ENCODE data around the gene GTPBP1. TPM values are rescaled to one million over a fixed set of nuclear protein-coding genes. Genes with fewer than 3 reads are reported as not detected.
A peak's percentile ranks its signal among the peaks of the same experiment; 100 is the strongest.

GTPBP1 gene
- polyA plus RNA-seq, 1 donor from 2014 or later = 46.7 TPM

DNA sequence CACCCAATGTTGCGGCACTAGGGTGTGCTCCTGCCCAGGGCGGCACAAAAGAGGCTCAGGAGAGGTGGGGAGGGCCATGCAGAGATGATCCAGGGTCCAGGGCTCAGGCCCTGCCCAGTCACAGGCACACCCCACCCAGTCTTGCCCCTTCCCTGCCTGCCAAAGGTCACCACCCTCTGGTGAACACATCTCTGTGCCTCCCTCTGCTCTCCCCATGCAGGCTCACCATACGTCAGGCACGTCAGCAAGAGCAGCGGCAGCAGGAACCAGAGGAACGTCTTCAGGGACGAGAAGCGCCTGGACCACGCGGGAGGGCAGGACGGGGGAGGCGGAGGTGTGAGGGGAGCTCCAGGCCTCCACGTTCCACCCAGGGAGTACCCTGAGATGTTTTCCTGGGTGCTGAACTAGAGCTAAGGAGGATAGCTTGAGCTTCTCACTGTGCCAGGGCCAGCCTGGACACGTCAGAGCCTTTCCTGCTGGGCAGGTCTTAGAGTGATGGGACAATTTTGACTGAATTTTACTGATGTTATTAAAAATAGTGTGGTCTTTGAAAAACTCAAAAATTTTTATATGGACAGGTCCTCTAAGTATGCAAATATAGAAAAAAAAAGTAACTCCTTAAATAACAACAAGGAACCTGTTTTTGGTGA lies 42.9 kb downstream of the GTPBP1 start:
- Mint-ChIP-seq H3K4me3 (peak overlapping the region in 2 of 4 donors; percentile 3 to 55), H3K36me3 (peaks cover 10% of the 10 kb centered on the region), H3K4me1 (peaks cover 16 to 23% (median 18%) of the 10 kb centered on the region in 3 donors), H3K27ac (peak overlapping the region; percentile 19 to 96 (median 67)), H3K9me3 (no peaks in the 10 kb centered on the region), H3K27me3 (no peaks in the 10 kb centered on the region)

DNA sequence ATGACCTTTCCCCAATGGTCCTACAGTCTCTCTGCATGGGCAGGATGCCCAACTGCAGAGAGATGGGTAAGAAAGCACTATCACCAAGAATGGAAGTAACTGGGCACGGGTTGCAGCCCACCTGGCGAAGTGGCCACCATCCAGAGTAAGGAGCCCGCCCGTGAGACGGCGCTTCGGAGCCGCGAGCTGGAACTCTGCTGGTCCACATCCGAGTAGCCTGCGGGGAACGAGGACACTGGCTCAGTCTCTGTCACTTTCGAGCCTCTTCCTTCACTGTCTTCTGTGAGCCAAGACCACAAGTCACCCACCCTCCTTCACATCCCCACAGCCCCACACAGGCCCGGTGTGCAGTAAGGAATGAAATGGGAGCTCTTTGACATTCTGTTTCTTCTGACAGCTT lies 44.4 kb downstream of the GTPBP1 start:
- Mint-ChIP-seq H3K4me1 (peaks cover 22 to 29% (median 28%) of the 10 kb centered on the region in 3 donors), H3K27ac (peak overlapping the region; percentile 86 to 96 (median 91)), H3K36me3 (peaks cover 10% of the 10 kb centered on the region), H3K27me3 (no peaks in the 10 kb centered on the region), H3K4me3 (peak overlapping the region in 3 of 4 donors; percentile 48 to 75 (median 72)), H3K9me3 (no peaks in the 10 kb centered on the region)

DNA sequence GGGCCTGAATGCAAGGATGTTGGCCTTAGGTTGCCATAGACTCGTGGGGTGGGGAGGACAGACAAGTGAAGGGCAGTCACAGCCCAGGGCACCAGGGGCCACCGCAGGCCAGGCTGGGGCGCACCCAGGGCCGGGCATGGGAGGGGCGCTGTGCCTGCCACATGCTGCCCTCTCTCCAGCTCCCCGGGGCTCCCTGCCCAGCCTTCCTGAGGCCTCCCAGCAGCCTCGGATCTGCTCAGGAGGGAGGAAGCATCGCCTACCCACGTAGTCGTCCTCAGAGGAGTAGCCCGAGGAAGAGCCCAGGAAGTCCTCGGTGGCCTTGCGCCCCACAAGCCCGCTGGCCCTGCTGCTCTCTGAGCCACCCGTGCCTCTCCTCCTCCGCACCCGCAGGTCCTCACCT lies 44.9 kb downstream of the GTPBP1 start:
- peak overlapping the region in 3 of 4 donors; percentile 48 to 97 (median 95) for H3K4me3 Mint-ChIP-seq
- H3K27ac Mint-ChIP-seq = peak overlapping the region in 2 of 3 donors; percentile 96 to 98
- peaks cover 10% of the 10 kb centered on the region for H3K36me3 Mint-ChIP-seq
- peaks cover 22 to 30% (median 29%) of the 10 kb centered on the region in 3 donors for H3K4me1 Mint-ChIP-seq
- no peaks in the 10 kb centered on the region for H3K9me3 Mint-ChIP-seq
- H3K27me3 Mint-ChIP-seq = no peaks in the 10 kb centered on the region

DNA sequence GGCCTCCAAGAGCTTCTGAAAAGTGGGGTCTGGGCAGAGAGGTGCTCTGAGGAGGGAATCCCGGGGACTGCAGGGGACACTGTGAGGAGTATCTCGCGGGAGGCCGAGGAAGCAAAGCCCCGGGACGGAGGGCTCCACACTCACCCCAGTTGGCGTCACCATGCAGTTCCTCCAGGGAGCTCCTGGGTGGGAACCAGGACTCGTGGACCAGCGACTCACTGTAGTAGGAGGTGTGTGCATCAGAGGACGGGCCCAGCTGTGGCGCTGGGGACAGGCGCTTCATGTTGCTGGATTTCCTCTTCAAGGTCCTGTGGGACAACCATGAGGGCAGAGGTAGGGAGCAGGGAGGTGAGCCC lies 45.3 kb downstream of the GTPBP1 start:
- peaks cover 22 to 30% (median 29%) of the 10 kb centered on the region in 3 donors for H3K4me1 Mint-ChIP-seq
- peaks cover 10% of the 10 kb centered on the region for H3K36me3 Mint-ChIP-seq
- peak overlapping the region; percentile 84 to 99 (median 96) for H3K4me3 Mint-ChIP-seq
- peak overlapping the region; percentile 96 to 100 (median 98) for H3K27ac Mint-ChIP-seq
- no peaks in the 10 kb centered on the region for H3K9me3 Mint-ChIP-seq
- H3K27me3 Mint-ChIP-seq = no peaks in the 10 kb centered on the region

DNA sequence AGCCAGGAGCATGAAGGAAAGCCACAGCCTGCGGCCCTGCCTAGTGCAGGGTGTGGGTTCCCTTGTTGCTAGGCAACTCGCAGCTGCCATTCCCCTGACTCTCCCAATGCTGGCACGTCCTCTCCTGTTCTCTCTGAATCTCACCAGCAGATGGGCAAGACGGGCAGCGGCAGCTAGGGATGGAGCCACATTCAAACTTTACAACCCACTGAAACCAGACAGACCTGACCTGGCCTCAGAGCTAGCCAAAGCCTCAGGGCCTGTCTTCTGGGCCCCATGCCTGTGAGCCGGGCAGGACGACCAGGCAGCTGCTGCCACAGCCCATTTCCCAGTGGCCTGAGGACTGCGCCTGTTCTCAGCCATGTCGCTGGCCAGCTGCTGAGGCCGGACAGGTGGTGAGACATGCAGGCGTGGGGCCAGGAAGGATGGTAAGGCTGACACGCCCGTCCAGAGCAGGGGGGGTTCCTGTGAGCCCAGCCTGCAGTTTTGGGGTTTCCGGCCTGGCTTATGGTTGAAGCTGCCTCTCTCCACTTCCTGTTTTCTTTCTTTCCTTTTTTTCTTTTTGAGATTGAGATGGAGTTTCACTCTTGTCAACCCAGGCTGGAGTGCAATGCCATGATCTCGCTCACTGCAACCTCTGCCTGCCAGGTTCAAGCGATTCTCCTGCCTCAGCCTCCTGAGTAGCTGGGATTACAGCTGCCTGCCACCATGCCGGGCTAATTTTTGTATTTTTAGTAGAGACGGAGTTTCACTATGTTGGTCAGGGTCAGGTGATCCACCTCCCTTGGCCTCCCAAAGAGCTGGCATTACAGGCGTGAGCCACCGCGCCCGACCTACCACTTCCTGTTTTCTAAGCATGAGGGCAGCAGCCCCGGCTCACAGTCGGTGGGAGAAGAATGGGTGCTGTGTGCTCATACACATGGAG lies 45.9 kb downstream of the GTPBP1 start:
- peaks cover 26 to 32% (median 32%) of the 10 kb centered on the region in 3 donors for H3K4me1 Mint-ChIP-seq
- H3K27me3 Mint-ChIP-seq = no peaks in the 10 kb centered on the region
- peaks cover 10% of the 10 kb centered on the region for H3K36me3 Mint-ChIP-seq
- H3K4me3 Mint-ChIP-seq = peak overlapping the region; percentile 84 to 99 (median 96)
- H3K27ac Mint-ChIP-seq = peak overlapping the region; percentile 96 to 100 (median 98)
- no peaks in the 10 kb centered on the region for H3K9me3 Mint-ChIP-seq

DNA sequence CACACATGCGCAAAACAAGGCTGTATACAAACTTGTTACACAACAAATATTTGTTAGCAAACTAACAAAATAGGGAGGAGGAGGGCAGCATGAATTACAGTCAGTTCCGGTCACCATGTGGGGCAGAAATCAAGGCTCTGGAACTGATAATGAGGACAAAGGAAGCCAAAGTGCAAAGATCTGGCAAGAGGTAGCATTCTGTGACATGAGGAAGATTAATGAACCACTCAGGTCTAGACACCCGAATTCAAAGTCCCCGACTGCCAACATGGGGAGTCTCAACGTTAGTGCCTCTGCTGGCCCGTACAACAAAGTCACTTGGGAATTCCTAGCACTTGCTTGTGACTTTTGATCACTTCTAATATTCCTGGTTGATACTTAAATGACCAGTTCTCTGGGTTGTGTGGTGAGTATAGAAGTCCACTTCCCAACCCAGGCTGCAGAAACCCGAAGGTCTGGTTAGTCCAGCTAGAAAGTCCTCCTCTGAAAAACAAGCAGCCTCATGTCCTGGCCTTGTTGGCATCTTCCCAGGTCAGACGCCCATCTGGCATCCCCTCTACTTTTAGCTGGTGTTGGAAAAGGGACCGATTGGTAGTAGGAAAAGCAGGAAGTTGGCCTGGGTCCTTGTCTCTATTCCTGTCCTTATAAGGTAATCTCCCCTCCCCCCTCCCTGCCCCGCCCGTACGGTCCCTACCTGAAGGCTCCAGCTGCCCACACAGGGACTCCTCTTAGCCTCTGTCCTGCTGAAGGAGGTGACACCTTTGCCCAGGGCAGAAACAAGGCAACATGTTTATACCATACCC lies 48.4 kb downstream of the GTPBP1 start:
- H3K4me3 Mint-ChIP-seq = peak overlapping the region; percentile 95 to 99 (median 98)
- peak overlapping the region; percentile 76 to 96 (median 92) for H3K27ac Mint-ChIP-seq
- H3K27me3 Mint-ChIP-seq = no peaks in the 10 kb centered on the region
- H3K4me1 Mint-ChIP-seq = peaks cover 45 to 52% (median 49%) of the 10 kb centered on the region in 3 donors
- H3K9me3 Mint-ChIP-seq = no peaks in the 10 kb centered on the region
- H3K36me3 Mint-ChIP-seq = peaks cover 10% of the 10 kb centered on the region

DNA sequence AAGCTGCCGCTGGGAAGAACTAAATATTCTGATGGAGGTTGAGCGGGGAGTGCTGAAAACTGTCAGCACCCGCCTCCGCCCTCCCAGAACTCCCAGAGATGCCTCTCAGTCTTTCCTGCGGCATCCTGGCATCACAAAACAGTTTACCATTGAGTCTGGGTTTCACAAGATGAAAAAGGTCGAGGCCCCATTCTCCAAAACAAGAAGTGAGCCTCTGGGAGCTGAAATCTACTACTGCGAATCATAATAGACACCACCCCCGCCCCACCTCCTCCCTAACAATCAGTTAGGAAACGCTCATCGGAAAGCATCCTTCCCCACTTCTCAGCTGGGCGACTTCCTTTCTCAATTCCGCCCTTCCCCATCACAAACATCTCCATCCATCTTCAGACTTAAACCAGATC lies 49.0 kb downstream of the GTPBP1 start:
- no peaks in the 10 kb centered on the region for H3K27me3 Mint-ChIP-seq
- H3K36me3 Mint-ChIP-seq = peaks cover 10% of the 10 kb centered on the region
- peaks cover 46 to 53% (median 50%) of the 10 kb centered on the region in 3 donors for H3K4me1 Mint-ChIP-seq
- H3K9me3 Mint-ChIP-seq = no peaks in the 10 kb centered on the region
- peak overlapping the region; percentile 76 to 96 (median 92) for H3K27ac Mint-ChIP-seq
- H3K4me3 Mint-ChIP-seq = peak overlapping the region; percentile 95 to 99 (median 98)

DNA sequence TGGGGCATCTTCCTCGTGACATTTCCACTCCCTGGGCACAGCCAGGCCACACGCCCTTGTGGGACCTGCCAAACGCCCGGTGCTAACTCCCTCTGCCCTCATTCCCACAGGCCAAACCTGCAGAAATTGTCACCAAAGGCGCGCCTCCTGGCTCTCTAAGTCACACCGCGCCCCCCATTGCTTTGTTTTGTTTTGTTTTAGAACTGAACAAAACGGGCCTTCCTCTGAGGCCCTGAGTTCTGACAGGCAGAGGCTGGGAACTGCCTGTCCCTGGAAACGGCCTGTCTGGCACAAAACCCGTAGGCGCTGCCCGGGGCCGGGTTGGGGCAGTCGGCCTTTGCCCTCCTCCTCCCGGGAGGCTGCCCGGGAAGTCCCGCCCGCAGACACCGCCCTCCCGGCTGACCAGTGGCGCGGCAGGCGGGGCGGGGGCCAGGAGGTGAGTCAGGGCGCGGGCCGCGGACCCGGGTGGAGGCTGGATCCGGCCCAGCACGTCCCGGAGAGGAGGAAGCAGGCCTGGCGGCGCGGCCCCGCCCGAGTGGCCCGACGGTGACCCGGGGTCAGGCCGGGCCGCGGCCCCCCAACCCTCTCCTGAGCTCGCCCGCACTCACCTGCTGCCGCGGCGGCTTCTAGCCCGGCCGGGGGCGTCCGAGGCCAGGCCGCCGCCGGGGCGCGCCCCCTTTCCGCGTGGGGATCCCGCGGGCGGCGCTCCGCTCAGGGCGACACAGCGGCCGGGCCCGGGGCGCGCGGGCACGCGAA lies 49.6 kb downstream of the GTPBP1 start:
- Mint-ChIP-seq H3K36me3 (peaks cover 10% of the 10 kb centered on the region), H3K9me3 (no peaks in the 10 kb centered on the region), H3K4me3 (peak overlapping the region; percentile 96 to 99 (median 98)), H3K27me3 (no peaks in the 10 kb centered on the region), H3K4me1 (peaks cover 51 to 53% (median 52%) of the 10 kb centered on the region in 3 donors), H3K27ac (peak overlapping the region; percentile 76 to 96 (median 92))

DNA sequence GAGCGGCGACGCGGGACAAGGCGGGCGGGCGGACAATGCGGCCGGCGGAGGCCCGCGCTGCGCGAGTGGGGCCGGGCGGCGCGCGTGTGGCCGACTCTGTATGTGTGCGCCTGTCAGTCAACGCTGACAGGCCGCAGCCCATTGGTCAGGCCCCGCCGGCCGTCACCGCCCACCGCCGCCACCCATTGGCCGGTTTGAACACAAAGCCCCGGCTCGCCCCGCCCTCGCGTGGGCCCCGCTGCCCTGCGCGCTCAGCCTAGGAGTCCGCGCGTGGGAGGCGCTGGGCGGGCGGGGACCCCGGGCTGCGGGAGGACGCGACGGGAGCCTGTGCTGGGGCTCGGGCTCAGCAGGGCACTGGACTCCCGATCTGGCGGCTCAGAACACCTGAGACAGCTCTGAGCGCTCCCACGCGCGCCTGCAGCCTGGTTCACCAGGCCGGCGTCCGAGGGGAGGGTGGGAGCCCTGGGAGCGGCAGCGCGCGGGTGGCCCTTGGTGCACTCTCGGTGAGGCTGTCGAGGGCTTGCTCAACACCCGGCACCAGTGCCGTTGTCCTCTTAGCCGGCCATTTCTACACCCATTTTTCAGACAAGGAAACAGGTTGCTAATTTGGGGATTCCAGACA lies 50.3 kb downstream of the GTPBP1 start, which contains the start of gene SUN2:
Gene SUN2 (minus strand): TSS at position 88 of the 622 bp plus-strand sequence. CDS start 3,370 bp downstream, outside the sequence.
- no peaks in the 10 kb centered on the region for H3K27me3 Mint-ChIP-seq
- H3K4me3 Mint-ChIP-seq = peak within 1 kb of the TSS; percentile 96 to 99 (median 98)
- H3K4me1 Mint-ChIP-seq = peaks cover 51 to 55% (median 53%) of the 10 kb centered on the region in 3 donors
- peaks cover 10% of the 10 kb centered on the region for H3K36me3 Mint-ChIP-seq
- no peaks in the 10 kb centered on the region for H3K9me3 Mint-ChIP-seq
- H3K27ac Mint-ChIP-seq = peak within 1 kb of the TSS; percentile 92 to 96 (median 94)

DNA sequence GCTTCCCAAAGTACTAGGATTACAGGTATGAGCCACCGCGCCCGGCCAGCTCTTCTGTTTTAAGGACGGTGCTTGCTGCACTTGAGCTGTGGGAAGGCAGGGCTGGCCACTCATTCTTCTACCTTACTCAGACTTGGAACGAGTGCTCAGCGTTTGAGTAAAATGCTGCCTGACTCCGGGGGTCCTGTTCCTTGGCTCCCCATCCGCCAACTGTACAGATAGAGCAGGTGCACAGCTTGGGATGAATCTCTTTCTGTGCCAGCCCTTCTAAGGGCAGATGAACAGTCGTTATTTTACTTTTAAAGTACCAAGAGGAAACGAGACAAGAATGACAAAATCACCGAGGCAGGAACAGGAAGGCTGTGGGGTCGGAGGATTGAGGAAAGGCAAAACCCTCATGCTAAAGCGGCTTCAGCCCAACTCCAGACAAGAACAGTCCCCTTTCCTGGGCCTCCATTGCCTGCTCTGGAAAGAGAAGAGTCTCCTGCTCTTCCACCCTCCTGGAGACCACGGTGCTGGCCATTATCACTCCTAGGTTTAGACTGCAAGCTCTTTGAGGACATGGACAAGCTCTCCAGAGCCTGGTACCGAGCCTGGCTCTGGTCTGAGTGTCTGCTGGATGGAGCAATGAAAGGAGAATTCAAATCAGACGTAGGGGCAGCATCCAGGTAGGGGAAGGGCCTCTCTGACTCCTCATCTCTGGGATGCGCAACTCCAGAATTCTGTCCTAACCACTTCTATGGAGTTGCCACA lies 51.1 kb downstream of the GTPBP1 start:
- Mint-ChIP-seq H3K4me1 (peaks cover 46 to 47% (median 46%) of the 10 kb centered on the region in 3 donors), H3K4me3 (peak overlapping the region; percentile 86 to 99 (median 94)), H3K9me3 (no peaks in the 10 kb centered on the region), H3K27me3 (no peaks in the 10 kb centered on the region), H3K27ac (peak overlapping the region; percentile 76 to 94 (median 88)), H3K36me3 (peaks cover 4% of the 10 kb centered on the region)

DNA sequence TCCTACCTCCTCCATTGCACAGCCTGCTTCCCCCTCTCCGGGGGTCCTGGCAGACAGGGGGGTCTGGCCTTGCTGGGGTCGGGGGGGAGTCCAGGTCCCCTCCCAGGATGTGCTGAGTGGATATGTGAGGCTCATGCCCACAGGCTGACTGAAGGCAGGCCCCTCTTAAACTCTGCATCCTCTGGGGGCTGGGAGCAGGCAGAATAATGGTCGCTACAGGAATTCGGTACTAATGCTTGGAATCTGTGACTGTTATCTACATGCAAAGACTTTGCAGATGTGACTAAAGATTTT lies 51.7 kb downstream of the GTPBP1 start:
- no peaks in the 10 kb centered on the region for H3K9me3 Mint-ChIP-seq
- peak overlapping the region in 3 of 4 donors; percentile 86 to 99 (median 91) for H3K4me3 Mint-ChIP-seq
- H3K27me3 Mint-ChIP-seq = no peaks in the 10 kb centered on the region
- H3K27ac Mint-ChIP-seq = peak overlapping the region in 2 of 3 donors; percentile 63 to 88
- peaks cover 41 to 44% (median 42%) of the 10 kb centered on the region in 3 donors for H3K4me1 Mint-ChIP-seq
- H3K36me3 Mint-ChIP-seq = peaks cover 3% of the 10 kb centered on the region

DNA sequence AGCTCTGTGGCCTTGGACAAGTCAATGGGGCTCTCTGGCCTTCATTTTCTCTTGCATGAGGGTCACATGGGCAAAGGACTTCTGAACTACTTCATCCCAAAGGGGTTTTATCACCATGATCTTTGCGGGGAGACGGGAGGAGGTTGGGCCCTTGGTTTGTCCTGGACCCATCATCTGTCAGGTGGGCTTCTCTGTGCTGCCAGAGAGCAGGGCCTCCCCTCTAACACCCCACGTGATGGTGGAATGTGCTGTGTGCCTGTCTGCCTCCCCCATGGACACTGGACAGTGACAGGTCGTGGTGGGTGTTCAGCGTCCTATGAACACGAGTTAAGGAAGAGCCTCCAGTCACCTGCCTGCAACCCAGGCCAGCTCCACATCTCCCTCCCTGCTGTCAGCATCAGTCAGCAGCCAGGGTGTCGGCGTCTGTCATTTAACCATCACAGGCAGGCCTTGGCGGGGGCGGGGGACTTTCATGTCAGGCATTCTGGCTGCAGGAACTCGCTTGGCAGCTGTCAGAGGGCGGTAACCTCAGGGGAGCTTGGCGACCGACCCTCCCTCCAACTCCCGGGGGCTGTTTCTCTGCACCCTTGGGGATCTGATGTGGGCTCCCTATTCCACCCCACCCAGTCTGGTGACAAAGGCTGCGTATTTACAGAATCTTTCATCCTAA lies 52.7 kb downstream of the GTPBP1 start:
- no peaks in the 10 kb centered on the region for H3K9me3 Mint-ChIP-seq
- peaks cover 37 to 41% (median 40%) of the 10 kb centered on the region in 3 donors for H3K4me1 Mint-ChIP-seq
- H3K27ac Mint-ChIP-seq = peak overlapping the region; percentile 46 to 63 (median 51)
- peaks cover 1% of the 10 kb centered on the region for H3K36me3 Mint-ChIP-seq
- H3K27me3 Mint-ChIP-seq = no peaks in the 10 kb centered on the region
- peak overlapping the region; percentile 34 to 99 (median 85) for H3K4me3 Mint-ChIP-seq

Measured in IgD-negative memory B cell (primary cell).